Choroid plexus epithelial cell (primary cell): ENCODE measurements around the gene AWAT2.

ENCODE experiments used
- DNase-seq: peaks from one replicate; pipeline ENCODE4 v3.0.0-alpha.2; 2010; ENCODE audit warnings: low read depth
- H3K4me3 ChIP-seq: 2 replicates; pipeline ENCODE4 v1.5.1; 2011; ENCODE audit warnings: low read depth, mild to moderate bottlenecking, control low read depth, low read length, moderate library complexity
- TF ChIP-seq, protein P1 (sequence below): conservative IDR thresholded peaks from 2 replicates; pipeline ENCODE4 v1.5.1; 2011; ENCODE audit warnings: low read depth, mild to moderate bottlenecking, control low read depth, inconsistent platforms, low read length, moderate library complexity

The AWAT2 gene

DNA sequence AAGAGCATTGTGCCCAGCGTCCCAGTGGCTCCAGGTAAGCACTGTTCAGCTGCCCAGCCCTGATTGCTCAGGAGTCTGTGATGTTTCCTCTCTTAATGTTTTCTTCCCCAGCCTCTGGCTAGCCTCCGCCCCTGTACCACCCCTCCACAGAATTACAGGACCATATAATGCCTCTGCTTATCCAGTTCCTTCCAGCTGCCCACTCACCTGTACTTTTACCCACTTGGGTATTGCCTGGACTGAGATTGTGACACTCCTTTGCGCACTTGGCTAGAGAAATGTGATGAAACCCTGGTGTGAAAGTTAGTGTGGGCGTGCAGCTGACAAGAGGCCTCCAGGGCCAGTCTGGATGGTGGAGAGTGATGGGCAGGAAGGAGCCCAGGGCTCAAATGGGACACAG is at the start of gene AWAT2:
Gene AWAT2, minus strand, starts transcription at position 14 of the 400 bp plus-strand sequence. Its CDS starts 6 bp downstream, at position 8.
- TF ChIP-seq, protein P1, sequence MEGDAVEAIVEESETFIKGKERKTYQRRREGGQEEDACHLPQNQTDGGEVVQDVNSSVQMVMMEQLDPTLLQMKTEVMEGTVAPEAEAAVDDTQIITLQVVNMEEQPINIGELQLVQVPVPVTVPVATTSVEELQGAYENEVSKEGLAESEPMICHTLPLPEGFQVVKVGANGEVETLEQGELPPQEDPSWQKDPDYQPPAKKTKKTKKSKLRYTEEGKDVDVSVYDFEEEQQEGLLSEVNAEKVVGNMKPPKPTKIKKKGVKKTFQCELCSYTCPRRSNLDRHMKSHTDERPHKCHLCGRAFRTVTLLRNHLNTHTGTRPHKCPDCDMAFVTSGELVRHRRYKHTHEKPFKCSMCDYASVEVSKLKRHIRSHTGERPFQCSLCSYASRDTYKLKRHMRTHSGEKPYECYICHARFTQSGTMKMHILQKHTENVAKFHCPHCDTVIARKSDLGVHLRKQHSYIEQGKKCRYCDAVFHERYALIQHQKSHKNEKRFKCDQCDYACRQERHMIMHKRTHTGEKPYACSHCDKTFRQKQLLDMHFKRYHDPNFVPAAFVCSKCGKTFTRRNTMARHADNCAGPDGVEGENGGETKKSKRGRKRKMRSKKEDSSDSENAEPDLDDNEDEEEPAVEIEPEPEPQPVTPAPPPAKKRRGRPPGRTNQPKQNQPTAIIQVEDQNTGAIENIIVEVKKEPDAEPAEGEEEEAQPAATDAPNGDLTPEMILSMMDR, result no peak
- H3K4me3 ChIP-seq, result no peak within 1 kb of the TSS
- DNase-seq, result no peak

GRCh38 chrX:70096052-70096451 is 46.3 kb upstream of the AWAT2 start:
- no peak overlapping the region for H3K4me3 ChIP-seq
- peak; percentile 38 for DNase-seq
- TF ChIP-seq, protein P1, result peak; percentile 57

DNA sequence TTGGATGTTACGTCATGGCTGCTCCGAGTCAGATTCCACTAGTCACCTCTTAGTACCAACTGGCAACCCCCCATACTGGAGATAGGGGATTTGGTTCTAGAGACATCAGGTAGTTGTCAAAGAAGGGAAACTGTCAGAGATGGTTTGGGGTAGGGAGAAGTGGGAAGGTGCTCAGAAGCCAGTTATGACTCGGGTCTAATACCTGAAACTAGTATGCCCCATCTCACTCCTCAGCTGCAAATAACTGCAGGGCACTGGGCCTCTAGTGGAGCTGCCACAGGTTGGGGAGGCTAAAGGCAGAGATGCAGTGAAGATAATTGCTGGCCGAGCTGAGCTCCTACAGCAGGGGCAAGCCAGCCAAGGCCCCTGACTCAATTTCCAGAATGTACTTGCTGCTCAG is 42.5 kb upstream of the AWAT2 start:
- TF ChIP-seq, protein P1, result no peak
- DNase-seq, result no peak
- no peak overlapping the region for H3K4me3 ChIP-seq

- no peak overlapping the region for H3K4me3 ChIP-seq
- no peak for DNase-seq
- TF ChIP-seq, protein P1, result no peak
Measured at GRCh38 chrX:70089604-70090297, 40.0 kb upstream of the AWAT2 start.

DNA sequence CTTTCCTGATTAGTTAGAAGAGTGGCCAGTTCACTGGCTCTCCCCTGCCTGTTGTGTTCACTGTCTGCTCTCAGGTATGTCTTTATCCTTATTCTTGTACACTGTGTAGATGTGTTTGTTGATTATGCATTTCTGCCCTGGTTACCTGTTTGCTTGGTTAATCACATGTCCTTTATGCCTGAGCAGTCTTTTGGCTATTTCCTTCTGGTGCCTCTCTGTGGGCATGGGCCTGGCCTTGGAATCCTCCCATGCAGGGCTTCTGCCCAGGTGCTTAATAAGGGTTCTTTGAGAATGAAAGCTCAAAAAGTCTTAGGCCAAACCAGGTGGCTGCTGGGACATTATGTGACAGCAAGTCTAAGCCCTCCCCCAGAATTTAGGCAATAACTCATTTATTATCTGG is 39.0 kb upstream of the AWAT2 start:
- no peak overlapping the region for H3K4me3 ChIP-seq
- TF ChIP-seq, protein P1, result no peak
- no peak for DNase-seq

DNA sequence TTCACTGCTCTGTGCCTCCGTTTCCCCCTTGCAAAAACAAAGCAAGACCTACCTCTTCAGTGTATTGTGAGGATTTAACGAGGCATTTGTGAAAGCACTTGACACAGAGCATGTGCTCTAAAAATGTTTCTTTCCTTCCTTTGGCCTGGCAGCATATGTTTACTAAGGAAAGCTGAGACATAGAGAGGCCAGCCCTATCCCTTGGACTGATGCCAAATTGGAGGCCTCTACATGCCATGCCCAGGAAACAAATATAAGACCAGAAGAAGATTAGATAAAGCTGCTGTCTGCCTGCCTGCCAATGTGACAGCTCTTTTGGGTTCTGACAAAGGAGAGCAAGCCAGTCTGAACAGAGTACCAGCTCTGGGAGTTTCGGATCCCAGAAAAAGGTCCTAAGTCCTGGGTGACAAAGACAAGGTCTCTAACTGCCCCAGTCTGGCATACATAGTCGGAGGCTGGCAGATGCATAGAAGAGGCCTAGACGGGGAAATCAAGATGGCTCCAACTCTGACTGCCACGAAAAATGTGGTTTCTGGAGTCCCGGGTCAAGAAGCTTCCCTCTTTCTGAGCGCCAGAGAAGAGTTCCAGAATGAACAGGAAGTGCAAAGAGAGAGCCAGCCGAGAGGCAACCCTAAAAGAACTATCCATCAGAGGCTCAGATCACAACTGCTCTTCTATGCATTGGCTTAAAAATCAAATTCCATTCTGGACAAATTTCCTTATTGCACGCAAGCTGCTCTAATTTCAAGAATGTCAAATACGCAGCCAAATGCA is 38.3 kb upstream of the AWAT2 start:
- no peak overlapping the region for H3K4me3 ChIP-seq
- peak; percentile 34 for DNase-seq
- TF ChIP-seq, protein P1, result no peak
